Tibial artery (tissue), 4 donors: ENCODE data around the gene C2CD4C.
"Not testable (repeated sequence)": the region's sequence is repeated elsewhere in the genome, so short reads cannot be mapped to it uniquely, and the experiment has no call there.

ENCODE experiments used
- DNase-seq, 2 donors: peaks; one replicate each; pipeline ENCODE4 v3.0.0-alpha.2; 2019
- H3K27ac ChIP-seq, 2 donors: fragments of 200-600 bp; sonication (generic) in 1 of 2; 1 replicate in 1 of 2; 2 replicates in 1 of 2; pipeline ENCODE4 v1.5.1; 2018 to 2019; ENCODE audit warnings: mild to moderate bottlenecking in 1 of 2
- H3K27me3 ChIP-seq, 2 donors: fragments of 200-600 bp; sonication (generic) in 1 of 2; one replicate each; pipeline versions ENCODE4 v1.5.1 to v1.6.0; 2016 to 2019
- H3K36me3 ChIP-seq, 3 donors: fragments of 200-600 bp; sonication (generic) in 2 of 3; one replicate each; pipeline ENCODE4 v1.5.1; 2016 to 2019; ENCODE audit warnings: mild to moderate bottlenecking in 2 of 3
- H3K4me1 ChIP-seq, 4 donors: fragments of 200-600 bp; sonication (generic) in 2 of 4; 1 replicate in 3 of 4; 2 replicates in 1 of 4; pipeline ENCODE4 v1.5.1; 2016 to 2019
- H3K4me3 ChIP-seq, 2 donors: fragments of 200-600 bp; sonication (generic) in 1 of 2; 1 replicate in 1 of 2; 2 replicates in 1 of 2; pipeline ENCODE4 v1.5.1; 2018 to 2019; ENCODE audit warnings: mild to moderate bottlenecking in 2 of 2
- H3K9me3 ChIP-seq, 3 donors: fragments of 200-600 bp; sonication (generic) in 1 of 3; one replicate each; pipeline ENCODE4 v1.5.1; 2016 to 2019
- CTCF ChIP-seq, 2 experiments: fragments of 200-600 bp in 1 of 2; fragments of 450-650 bp in 1 of 2; IDR thresholded peaks; one replicate each; pipeline ENCODE4 v1.5.1; 2017 to 2019; ENCODE audit warnings: antibody characterized with exemption in 2 of 2, mild to moderate bottlenecking in 1 of 2, moderate library complexity in 1 of 2
- intact Hi-C: fragments of 100-400 bp; cut with DNase I; formaldehyde crosslinking; loops from one replicate; pipeline ENCODE4 v1.15.0; 2023; ENCODE audit warnings: low total_unique reads

C2CD4C gene

GRCh38 chr19:455851-456546 lies 47.1 kb upstream of the C2CD4C start:
- TF ChIP-seq CTCF (IDR thresholded peaks at IDR 0.05) = no peak
- peaks cover 0 to 11% (median 8%) of the 10 kb centered on the region in 4 donors for H3K4me1 ChIP-seq
- H3K9me3 ChIP-seq = no peaks in the 10 kb centered on the region
- intact Hi-C loops = no loop called here
- H3K36me3 ChIP-seq = no peaks in the 10 kb centered on the region
- no peak overlapping the region for H3K27ac ChIP-seq
- DNase-seq = no peak
- H3K27me3 ChIP-seq = peaks cover 0 to 19% of the 10 kb centered on the region in 2 donors
- H3K4me3 ChIP-seq = no peak overlapping the region

- Histone ChIP-seq H3K4me1 (peaks cover 0 to 7% (median 4%) of the 10 kb centered on the region in 4 donors), H3K9me3 (no peaks in the 10 kb centered on the region), H3K27me3 (peaks cover 0 to 14% of the 10 kb centered on the region in 2 donors), H3K4me3 (no peak overlapping the region), H3K36me3 (no peaks in the 10 kb centered on the region), H3K27ac (no peak overlapping the region)
- no peak for DNase-seq
- intact Hi-C loops = no loop called here
- TF ChIP-seq CTCF (IDR thresholded peaks at IDR 0.05) = no peak
Observed at GRCh38 chr19:455031-455705, 46.2 kb upstream of the C2CD4C start.

GRCh38 chr19:453606-454005 lies 44.7 kb upstream of the C2CD4C start:
- no peaks in the 10 kb centered on the region for H3K36me3 ChIP-seq
- intact Hi-C loops = no loop called here
- no peak for TF ChIP-seq CTCF (IDR thresholded peaks at IDR 0.05)
- no peaks in the 10 kb centered on the region for H3K9me3 ChIP-seq
- H3K4me3 ChIP-seq = no peak overlapping the region
- no peaks in the 10 kb centered on the region for H3K4me1 ChIP-seq
- no peak overlapping the region for H3K27ac ChIP-seq
- no peaks in the 10 kb centered on the region for H3K27me3 ChIP-seq
- no peak for DNase-seq

- Histone ChIP-seq H3K27ac (no peak overlapping the region), H3K4me3 (no peak overlapping the region), H3K36me3 (no peaks in the 10 kb centered on the region), H3K4me1 (no peaks in the 10 kb centered on the region), H3K9me3 (no peaks in the 10 kb centered on the region), H3K27me3 (no peaks in the 10 kb centered on the region)
- intact Hi-C loops = no loop called here
- no peak for DNase-seq
- TF ChIP-seq CTCF (IDR thresholded peaks at IDR 0.05) = no peak
Observed at GRCh38 chr19:452829-453228, 43.9 kb upstream of the C2CD4C start.

- DNase-seq, intact Hi-C loops: not testable (repeated sequence)
Observed at GRCh38 chr19:450912-451481, 42.0 kb upstream of the C2CD4C start.

GRCh38 chr19:449916-450315 lies 41.0 kb upstream of the C2CD4C start:
- Histone ChIP-seq H3K9me3 (no peaks in the 10 kb centered on the region), H3K36me3 (no peaks in the 10 kb centered on the region), H3K27ac (no peak overlapping the region), H3K27me3 (peaks cover 0 to 2% of the 10 kb centered on the region in 2 donors), H3K4me3 (no peak overlapping the region), H3K4me1 (no peaks in the 10 kb centered on the region)
- no peak for TF ChIP-seq CTCF (IDR thresholded peaks at IDR 0.05)
- intact Hi-C loops = no loop called here
- DNase-seq = no peak

More at GRCh38 chr19:450912-451481, 42.0 kb upstream of the C2CD4C start:
- not testable (repeated sequence) for H3K36me3 ChIP-seq, H3K4me3 ChIP-seq, H3K27me3 ChIP-seq, H3K4me1 ChIP-seq, H3K9me3 ChIP-seq, H3K27ac ChIP-seq
